HG03457 (cell line): ENCODE measurements around the gene SLC35B1.
A peak's percentile ranks its signal among the peaks of the same experiment; 100 is the strongest.

Source experiments
- ATAC-seq: cut with Tn5 transposase; IDR thresholded peaks from one replicate; pipeline ENCODE4 v1.9.1; 2021; ENCODE audit warnings: moderate number of reproducible peaks; ENCODE audit not compliant: unreplicated experiment

The SLC35B1 gene

DNA sequence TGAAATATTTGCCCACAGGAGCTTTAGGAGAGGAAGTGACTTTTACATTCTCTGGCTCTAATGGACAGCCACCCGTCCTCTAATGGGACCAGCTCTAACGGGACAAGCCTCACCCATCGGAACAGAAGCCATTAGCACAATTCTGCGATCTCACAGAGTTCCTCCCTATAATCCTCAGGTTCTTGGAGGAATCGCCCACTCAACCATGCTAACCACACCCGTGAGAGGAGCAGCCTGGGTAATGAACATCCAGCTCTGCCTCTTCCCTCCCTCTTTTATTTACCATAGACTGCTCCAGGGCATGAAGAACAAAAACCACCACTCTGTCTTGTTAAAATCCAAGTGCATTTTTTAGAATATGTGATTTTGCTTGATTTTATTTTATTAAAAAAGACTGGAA is 6.8 kb downstream of the SLC35B1 start:
- ATAC-seq = no peak

DNA sequence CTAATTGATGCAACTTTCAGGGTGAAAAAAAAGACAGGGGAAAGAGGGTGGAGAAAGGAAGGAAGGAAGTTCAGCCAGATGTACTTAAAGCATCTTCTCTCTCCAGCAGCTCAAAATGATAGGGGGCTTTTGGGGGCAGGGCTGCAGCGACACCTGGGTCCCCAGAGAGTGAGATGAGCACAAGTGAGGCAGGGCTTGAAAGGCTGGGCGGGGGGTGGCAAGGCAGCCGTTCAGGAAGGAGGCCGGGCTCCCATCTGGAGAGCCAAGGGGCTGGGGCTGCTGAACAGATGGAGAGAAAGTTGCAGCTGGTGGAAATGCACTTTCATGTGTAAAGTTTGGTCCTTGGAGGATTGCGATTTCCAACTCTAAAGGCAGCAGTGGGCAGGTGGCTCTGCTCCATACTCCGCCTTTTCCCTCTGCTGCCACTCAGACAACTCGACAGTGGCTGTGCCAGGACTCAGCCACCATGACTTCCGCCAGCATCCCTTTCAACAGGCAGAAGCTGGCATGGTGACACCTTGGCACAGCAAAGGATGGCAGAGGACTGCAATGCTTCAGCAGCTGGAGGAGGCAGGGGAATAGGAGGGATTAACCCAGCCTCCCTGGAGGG is 7.7 kb downstream of the SLC35B1 start:
- no peak for ATAC-seq

DNA sequence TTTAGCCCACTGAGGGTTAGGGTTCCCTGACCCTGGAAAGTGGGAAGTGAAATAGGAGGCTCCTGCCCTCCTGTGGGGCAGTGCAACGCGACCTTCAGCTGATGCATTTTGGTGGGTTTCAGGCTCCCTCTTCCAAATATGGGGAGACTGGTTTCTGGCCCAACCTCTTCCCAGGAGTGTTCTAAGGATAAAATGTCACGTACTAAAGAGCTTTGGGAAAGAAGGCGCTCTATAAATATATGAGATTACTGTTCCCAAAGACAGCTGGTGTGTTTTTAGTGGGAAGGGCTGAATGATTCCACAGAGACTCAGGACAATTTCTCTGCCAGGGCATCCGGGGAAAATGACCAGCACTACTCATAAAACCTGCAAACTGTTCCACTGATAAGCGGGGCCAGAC is 9.8 kb downstream of the SLC35B1 start:
- ATAC-seq = no peak

GRCh38 chr17:49696233-49696761 is 11.5 kb downstream of the SLC35B1 start:
- no peak for ATAC-seq

DNA sequence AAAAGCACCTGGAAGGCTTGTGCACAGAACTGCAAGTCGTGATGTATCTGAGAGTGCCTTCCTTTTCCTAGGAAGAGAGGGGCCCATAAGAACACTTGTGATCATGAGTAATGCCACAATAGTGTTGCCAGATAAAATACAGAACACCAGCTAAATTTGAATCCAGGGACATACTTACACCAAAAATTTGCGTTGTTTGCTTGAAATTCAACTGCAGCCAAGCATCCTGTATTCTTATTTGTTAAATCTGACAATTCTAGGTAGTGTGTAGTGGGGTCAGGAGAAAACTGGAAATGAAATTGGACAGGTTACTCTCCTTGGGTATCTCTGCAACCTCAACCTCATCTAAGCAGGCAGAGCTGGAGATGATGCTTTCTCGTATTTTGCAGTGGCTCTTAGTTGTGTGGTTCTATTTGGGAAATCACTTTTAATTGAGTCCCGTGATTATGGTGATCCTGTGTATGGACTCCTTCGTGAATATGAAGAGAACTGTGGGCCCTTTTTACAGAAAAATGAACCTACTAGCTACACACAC is 12.0 kb downstream of the SLC35B1 start:
- no peak for ATAC-seq

- no peak for ATAC-seq
Measured at GRCh38 chr17:49694847-49695697, 12.7 kb downstream of the SLC35B1 start.

DNA sequence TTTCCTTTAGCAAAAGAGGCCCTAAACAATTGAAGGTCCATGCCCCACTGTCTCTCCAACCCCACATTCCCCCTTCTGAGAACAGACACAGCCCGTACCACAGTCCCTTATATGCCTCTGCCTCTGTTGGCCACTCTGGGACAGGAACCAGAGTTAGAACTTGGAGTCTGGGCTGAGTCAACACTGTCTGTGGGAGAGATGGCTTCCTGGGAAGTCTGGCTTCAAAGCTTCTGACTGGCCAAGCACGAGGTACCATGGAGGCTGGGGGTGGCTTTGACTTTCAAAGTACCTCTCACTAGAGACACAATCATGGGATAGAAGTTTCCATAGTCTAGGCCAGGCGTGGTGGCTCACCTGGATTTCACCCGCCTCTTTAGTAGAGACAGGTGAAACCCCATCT is 15.0 kb downstream of the SLC35B1 start:
- no peak for ATAC-seq

- ATAC-seq = no peak
Measured at GRCh38 chr17:49691677-49692191, 16.0 kb downstream of the SLC35B1 start.

- ATAC-seq = no peak
Measured at GRCh38 chr17:49691086-49691676, 16.6 kb downstream of the SLC35B1 start.

- no peak for ATAC-seq
Measured at GRCh38 chr17:49690256-49690655, 17.5 kb downstream of the SLC35B1 start.

- ATAC-seq = no peak
Measured at GRCh38 chr17:49688848-49689247, 18.9 kb downstream of the SLC35B1 start.

DNA sequence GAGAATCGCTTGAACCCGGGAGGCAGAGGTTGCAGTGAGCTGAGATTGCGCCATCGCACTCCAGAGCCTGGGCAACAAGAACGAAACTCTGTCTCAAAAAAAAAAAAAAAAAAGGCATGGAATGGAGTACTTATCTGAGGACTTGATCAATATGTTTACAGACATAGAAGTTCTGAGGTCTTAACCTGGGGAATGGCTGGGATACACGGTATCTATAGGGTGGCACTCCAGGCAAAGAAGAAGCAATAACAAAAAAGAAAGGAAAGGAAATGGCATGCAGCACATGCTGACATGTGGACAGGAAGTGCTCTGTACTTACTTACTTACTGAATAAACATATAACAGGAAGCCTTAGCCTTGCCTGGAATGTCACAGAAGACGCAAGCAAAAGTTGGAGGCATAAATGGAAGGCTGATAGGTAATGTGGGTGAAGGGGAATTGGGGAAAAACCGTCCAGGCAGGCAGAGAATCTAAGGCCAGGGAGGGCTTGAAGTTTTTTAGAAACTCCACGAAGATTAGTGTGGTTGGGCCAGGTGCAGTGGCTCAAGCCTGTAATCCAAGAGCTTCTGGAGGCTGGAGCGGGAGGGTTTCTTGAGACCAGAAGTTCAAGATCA is 19.8 kb downstream of the SLC35B1 start:
- ATAC-seq = no peak

DNA sequence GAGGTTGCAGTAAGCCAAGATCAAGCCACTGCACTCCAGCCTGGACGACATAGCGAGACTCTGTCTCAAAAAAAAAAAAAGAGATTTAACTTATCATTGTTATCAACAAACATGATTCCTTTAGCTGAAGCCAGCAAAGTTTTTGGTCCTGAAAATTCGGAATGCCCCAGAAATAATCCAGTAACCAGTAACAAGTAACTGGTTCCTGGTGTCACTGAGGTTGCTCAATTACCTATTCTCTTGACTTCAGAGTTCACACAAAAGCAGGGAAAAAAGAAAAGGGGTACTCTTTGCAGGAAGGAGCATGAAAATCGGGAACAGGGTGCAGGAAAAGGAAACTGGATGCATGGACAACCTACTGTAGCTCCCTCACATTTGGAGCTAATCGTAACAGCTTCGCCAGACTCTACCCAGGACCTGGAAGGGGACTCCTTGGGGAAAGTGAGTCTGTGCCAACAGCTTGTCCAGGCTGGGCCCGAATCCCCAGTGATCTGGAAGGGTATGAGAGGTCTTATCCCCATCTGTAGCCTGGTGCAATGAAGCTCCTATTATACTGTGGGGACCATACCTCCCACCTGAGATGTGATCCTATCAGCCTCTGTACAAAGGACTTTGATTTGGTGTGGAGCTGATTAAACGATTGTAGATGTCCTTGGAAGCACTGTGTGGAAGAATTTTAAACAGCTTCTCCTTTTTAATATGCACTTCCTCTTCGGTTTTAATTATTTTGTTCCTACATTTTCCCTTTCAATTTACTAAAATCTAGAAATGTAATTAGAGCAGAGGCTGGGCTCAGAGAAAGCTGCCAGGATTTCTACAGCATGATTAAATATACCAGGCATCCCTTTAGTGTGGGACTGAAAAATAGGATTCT is 26.4 kb downstream of the SLC35B1 start:
- no peak for ATAC-seq

GRCh38 chr17:49680314-49680713 is 27.4 kb downstream of the SLC35B1 start:
- ATAC-seq = no peak

- ATAC-seq = peak; percentile 64
Measured at GRCh38 chr17:49677933-49678847, 29.6 kb downstream of the SLC35B1 start, which contains the start of gene SPOP. Gene SPOP (minus strand): TSS chr17:49678097. CDS start chr17:49622810, 55,287 bp downstream.

DNA sequence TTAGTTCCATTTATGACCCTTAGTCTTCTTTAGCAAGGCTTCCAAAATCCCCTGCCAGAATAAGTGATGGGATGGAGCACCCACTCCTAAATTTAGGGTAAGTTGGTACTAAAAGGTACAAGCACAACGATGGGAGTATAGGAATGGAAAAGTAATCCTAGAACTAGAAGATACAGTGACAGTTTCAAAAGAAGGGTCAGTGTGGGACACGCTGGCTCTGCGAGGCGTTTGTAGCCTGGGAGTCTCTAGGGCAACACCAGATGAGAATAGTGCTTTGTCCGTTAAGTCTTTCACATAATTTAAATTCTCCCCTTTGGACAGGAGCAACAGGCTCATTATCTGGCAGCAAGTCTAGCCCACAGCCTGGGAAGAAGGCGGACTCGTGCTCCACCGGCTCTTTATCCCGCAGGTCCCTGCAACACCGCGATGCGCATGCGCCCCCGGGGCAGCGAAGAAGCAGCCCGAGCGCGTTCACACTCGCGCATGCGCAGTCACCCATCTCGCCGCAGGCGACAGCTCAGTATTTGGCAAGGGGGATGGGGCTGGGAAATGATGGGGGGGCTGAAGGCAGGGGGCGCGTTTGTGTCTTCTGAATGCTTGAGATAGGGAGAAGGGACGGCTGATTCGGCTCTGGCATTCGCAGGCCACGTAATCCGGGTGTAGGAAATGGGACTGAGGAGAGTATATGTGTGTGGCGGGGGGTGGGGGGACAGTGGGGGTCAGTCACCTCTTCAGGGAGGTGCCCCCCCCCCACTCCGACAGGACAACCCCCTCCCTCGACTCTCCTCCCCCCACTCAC is 30.4 kb downstream of the SLC35B1 start:
- peak; percentile 31 for ATAC-seq

DNA sequence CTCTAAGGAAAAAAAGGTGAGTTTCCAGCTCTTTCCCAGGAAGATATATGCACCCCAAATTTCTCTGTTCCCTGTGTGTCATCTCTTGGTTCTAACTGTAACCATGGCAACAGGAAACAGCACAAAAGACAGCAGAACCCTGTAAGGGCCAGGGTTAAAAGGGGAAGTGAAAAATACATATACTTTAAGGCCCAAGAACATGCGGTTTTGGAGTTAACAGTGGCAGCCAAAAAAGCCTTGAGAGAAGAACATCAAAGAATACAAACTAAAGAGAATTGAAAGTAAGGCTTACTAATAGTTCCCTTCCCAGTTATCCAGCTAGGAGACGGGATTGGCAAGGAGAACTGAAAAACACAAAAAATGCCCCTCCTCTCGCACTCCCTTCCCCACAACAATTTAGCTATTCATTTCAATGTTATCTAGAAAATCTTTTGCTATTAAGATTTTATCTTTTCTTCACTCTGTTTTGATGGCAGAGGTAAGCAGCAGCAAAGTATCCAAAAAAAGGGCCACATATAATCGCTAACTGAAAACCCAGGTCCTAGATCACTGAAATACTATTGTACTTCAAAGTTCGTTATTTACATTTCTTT is 31.4 kb downstream of the SLC35B1 start:
- ATAC-seq = peak; percentile 45

GRCh38 chr17:49674507-49674906 is 33.3 kb downstream of the SLC35B1 start:
- ATAC-seq = no peak
